Measurements from ENCODE around the gene VSTM4. TPM values are rescaled to one million over a fixed set of nuclear protein-coding genes. Genes with fewer than 3 reads are reported as not detected.

The VSTM4 gene
- polyA plus RNA-seq, 1 of the 3 experiments (the other 2 are of a cell fraction) = 0.39 TPM

DNA sequence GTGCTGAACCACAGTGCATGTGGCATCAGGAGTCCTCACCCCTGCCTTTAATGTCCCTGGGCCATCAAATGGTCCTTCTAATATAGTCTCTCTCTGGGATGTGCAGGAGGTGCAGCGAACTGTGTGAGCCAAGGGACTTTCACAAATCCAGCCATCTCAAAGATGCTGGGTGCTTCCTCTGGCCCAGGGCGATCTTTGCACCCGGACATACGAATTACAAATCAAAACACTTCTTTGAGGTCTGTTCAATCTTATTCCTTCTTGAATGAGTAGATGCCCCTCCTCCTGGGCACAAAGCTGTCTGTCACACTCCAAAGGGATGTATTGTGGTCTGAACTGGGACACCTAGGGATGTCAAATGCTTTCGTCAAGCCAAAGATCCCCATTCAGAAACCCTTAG lies 60.6 kb downstream of the VSTM4 start:
- CTCF ChIA-PET = interaction anchor here (1.1 to 1.3 kb wide), 2 partner anchors 18 to 109 kb away, joined by 3 read pairs; no protein-coding TSS in a partner anchor
- no peak for DNase-seq
- POLR2A ChIA-PET = no interaction called here
- no peaks in the 10 kb centered on the region for H3K79me2 ChIP-seq (ENCODE audit: insufficient read depth)
- H3K4me3 ChIP-seq (ENCODE audit: low read depth in 2 of 2, low read length in 1 of 2) = no peak overlapping the region
- WGBS (ENCODE audit: low lambda C conversion rate) = 57% methylated on average over 5 of the region's 5 CpGs
- H3K9me2 ChIP-seq = no peaks in the 10 kb centered on the region
- H3K36me3 ChIP-seq (replicated peaks in 1 of 2; ENCODE audit: control insufficient read depth in 1 of 2, insufficient read depth in 2 of 2, low read length in 1 of 2) = no peaks in the 10 kb centered on the region
- no peaks in the 10 kb centered on the region for H3K27me3 ChIP-seq (ENCODE audit: insufficient read depth)
- no peaks in the 10 kb centered on the region for H4K20me1 ChIP-seq (ENCODE audit: insufficient read depth)
- H3K4me2 ChIP-seq = no peak overlapping the region
- H3K9ac ChIP-seq = no peak overlapping the region
- H3K27ac ChIP-seq (ENCODE audit: low read depth in 2 of 2, low read length in 1 of 2) = peak overlapping the region in 1 of 2 experiments; percentile 64; a peak in 2 of 4 replicates
- no peaks in the 10 kb centered on the region for H3F3A ChIP-seq (replicated peaks; ENCODE audit: insufficient read depth)
- no peak overlapping the region for H2AFZ ChIP-seq (ENCODE audit: low read depth)
- no peaks in the 10 kb centered on the region for H3K9me3 ChIP-seq
- peaks cover 0 to 36% of the 10 kb centered on the region in 2 experiments; a peak in 2 of 4 replicates for H3K4me1 ChIP-seq (ENCODE audit: control insufficient read depth in 1 of 2, insufficient read depth in 2 of 2, low read depth in 1 of 2, low read length in 1 of 2)
- no peak for TF ChIP-seq USF1 (IDR thresholded peaks at IDR 0.05; ENCODE audit: borderline replicate concordance, low read depth)
- TF ChIP-seq YY1 (IDR thresholded peaks at IDR 0.05; ENCODE audit: low read depth) = no peak
- no peak for TF ChIP-seq EZH2phosphoT487 (IDR thresholded peaks at IDR 0.05; ENCODE audit: borderline replicate concordance, low read depth)

DNA sequence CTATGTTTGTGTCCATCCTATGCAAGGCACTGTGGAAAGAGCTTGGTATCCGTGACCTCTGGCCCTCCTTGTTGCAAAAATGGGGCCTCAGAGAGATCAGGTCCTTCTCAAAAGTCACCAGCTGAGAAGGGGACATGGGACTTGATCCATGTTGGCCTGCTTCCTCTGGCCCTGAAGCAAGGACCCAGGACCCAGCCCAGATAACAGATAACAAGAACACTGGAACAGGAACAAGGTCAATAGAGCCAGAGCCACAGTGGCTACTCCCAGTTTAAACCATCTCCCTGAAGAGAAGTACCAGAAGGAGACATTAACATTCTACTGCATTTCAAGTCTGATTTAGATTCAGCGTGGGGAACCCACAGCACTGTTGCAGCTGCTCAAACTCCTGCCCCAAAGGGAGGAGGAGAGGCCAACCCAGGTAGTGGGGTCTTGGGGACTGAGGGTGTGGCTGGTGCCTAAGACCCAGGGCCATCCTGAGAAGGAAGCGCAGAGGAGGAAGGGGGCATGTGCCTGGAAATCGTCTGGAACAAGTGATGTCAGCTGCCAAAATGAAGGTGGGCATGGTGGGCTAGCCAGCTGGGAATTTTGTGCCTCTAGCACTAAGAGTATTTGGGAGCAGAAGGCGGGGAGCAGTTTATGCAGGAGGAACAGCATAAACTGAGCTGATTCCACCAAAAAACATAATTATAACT lies 61.2 kb downstream of the VSTM4 start:
- H3K36me3 ChIP-seq (replicated peaks in 1 of 2; ENCODE audit: control insufficient read depth in 1 of 2, insufficient read depth in 2 of 2, low read length in 1 of 2) = no peaks in the 10 kb centered on the region
- no peaks in the 10 kb centered on the region for H3K9me3 ChIP-seq
- H4K20me1 ChIP-seq (ENCODE audit: insufficient read depth) = no peaks in the 10 kb centered on the region
- no peaks in the 10 kb centered on the region for H3K9me2 ChIP-seq
- no peaks in the 10 kb centered on the region for H3K27me3 ChIP-seq (ENCODE audit: insufficient read depth)
- ChIA-PET CTCF (interaction anchor here (0.8 kb wide), 1 partner anchor 16 kb away, joined by 3 read pairs; no protein-coding TSS in a partner anchor), POLR2A (no interaction called here)
- no peak overlapping the region for H3K4me2 ChIP-seq
- H3K4me3 ChIP-seq (ENCODE audit: low read depth in 2 of 2, low read length in 1 of 2) = no peak overlapping the region
- peaks cover 0 to 36% of the 10 kb centered on the region in 2 experiments; a peak in 2 of 4 replicates for H3K4me1 ChIP-seq (ENCODE audit: control insufficient read depth in 1 of 2, insufficient read depth in 2 of 2, low read depth in 1 of 2, low read length in 1 of 2)
- H3K79me2 ChIP-seq (ENCODE audit: insufficient read depth) = no peaks in the 10 kb centered on the region
- H3K9ac ChIP-seq = no peak overlapping the region
- no peak overlapping the region for H2AFZ ChIP-seq (ENCODE audit: low read depth)
- no peak for DNase-seq
- 24% methylated on average over 5 of the region's 5 CpGs for WGBS (ENCODE audit: low lambda C conversion rate)
- no peaks in the 10 kb centered on the region for H3F3A ChIP-seq (replicated peaks; ENCODE audit: insufficient read depth)
- H3K27ac ChIP-seq (ENCODE audit: low read depth in 2 of 2, low read length in 1 of 2) = no peak overlapping the region; a peak in 1 of 4 replicates
- TF ChIP-seq MXI1 (IDR thresholded peaks at IDR 0.05; ENCODE audit: low read depth, low read length) (no peak), REST (IDR thresholded peaks at IDR 0.05; ENCODE audit: low read depth, low read length) (no peak), MEF2A (IDR thresholded peaks at IDR 0.05; ENCODE audit: borderline replicate concordance, low read depth) (no peak), SIN3A (IDR thresholded peaks at IDR 0.05; ENCODE audit: borderline replicate concordance, low read depth, low read length) (no peak), GABPA (IDR thresholded peaks at IDR 0.05; ENCODE audit: low read depth) (no peak), FOXM1 (IDR thresholded peaks at IDR 0.05; ENCODE audit: low read depth) (no peak), USF2 (IDR thresholded peaks at IDR 0.05; ENCODE audit: borderline replicate concordance, low read depth, low read length) (no peak), TCF12 (IDR thresholded peaks at IDR 0.05) (no peak), NRF1 (IDR thresholded peaks at IDR 0.05; ENCODE audit: low read depth, low read length) (no peak)
- TF ChIP-seq, protein P1, sequence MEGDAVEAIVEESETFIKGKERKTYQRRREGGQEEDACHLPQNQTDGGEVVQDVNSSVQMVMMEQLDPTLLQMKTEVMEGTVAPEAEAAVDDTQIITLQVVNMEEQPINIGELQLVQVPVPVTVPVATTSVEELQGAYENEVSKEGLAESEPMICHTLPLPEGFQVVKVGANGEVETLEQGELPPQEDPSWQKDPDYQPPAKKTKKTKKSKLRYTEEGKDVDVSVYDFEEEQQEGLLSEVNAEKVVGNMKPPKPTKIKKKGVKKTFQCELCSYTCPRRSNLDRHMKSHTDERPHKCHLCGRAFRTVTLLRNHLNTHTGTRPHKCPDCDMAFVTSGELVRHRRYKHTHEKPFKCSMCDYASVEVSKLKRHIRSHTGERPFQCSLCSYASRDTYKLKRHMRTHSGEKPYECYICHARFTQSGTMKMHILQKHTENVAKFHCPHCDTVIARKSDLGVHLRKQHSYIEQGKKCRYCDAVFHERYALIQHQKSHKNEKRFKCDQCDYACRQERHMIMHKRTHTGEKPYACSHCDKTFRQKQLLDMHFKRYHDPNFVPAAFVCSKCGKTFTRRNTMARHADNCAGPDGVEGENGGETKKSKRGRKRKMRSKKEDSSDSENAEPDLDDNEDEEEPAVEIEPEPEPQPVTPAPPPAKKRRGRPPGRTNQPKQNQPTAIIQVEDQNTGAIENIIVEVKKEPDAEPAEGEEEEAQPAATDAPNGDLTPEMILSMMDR (IDR thresholded peaks at IDR 0.05) = no peak
- TF ChIP-seq, protein P2, sequence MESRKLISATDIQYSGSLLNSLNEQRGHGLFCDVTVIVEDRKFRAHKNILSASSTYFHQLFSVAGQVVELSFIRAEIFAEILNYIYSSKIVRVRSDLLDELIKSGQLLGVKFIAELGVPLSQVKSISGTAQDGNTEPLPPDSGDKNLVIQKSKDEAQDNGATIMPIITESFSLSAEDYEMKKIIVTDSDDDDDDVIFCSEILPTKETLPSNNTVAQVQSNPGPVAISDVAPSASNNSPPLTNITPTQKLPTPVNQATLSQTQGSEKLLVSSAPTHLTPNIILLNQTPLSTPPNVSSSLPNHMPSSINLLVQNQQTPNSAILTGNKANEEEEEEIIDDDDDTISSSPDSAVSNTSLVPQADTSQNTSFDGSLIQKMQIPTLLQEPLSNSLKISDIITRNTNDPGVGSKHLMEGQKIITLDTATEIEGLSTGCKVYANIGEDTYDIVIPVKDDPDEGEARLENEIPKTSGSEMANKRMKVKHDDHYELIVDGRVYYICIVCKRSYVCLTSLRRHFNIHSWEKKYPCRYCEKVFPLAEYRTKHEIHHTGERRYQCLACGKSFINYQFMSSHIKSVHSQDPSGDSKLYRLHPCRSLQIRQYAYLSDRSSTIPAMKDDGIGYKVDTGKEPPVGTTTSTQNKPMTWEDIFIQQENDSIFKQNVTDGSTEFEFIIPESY (IDR thresholded peaks at IDR 0.05; ENCODE audit: borderline replicate concordance, low read depth) = no peak
- TF ChIP-seq, protein P3, sequence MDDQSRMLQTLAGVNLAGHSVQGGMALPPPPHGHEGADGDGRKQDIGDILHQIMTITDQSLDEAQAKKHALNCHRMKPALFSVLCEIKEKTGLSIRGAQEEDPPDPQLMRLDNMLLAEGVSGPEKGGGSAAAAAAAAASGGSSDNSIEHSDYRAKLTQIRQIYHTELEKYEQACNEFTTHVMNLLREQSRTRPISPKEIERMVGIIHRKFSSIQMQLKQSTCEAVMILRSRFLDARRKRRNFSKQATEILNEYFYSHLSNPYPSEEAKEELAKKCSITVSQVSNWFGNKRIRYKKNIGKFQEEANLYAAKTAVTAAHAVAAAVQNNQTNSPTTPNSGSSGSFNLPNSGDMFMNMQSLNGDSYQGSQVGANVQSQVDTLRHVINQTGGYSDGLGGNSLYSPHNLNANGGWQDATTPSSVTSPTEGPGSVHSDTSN (IDR thresholded peaks at IDR 0.05) = no peak
